HCT116 (cell line): Measurements from ENCODE around the gene MARK1.

ENCODE experiments used
- CEBPB ChIP-seq: IDR thresholded peaks from 2 replicates; pipeline ENCODE4 v1.6.1; 2012; ENCODE audit warnings: low read depth
- EZH2 ChIP-seq: fragments of 200-600 bp; sonication (generic); IDR thresholded peaks from 2 replicates; pipeline ENCODE4 v1.6.1; 2017; ENCODE audit warnings: antibody characterized with exemption, mixed run types
- JUND ChIP-seq: IDR thresholded peaks from 2 replicates; pipeline ENCODE4 v1.6.1; 2012
- POLR2A ChIP-seq: IDR thresholded peaks from 2 replicates; pipeline ENCODE4 v1.7.0; 2011; ENCODE audit warnings: borderline replicate concordance; ENCODE audit not compliant: insufficient read depth, insufficient read length; ENCODE audit errors: extremely low read depth
- POLR2AphosphoS5 ChIP-seq: IDR thresholded peaks from 2 replicates; pipeline ENCODE4 v1.6.1; 2011; ENCODE audit warnings: mild to moderate bottlenecking, low read depth, low read length, moderate library complexity
- RAD21 ChIP-seq: IDR thresholded peaks from 2 replicates; pipeline ENCODE4 v1.6.1; 2012; ENCODE audit warnings: low read depth, mild to moderate bottlenecking
- YY1 ChIP-seq: IDR thresholded peaks from 2 replicates; pipeline ENCODE4 v1.6.1; 2011; ENCODE audit warnings: low read length, low read depth, moderate library complexity, mild to moderate bottlenecking; ENCODE audit not compliant: insufficient replicate concordance; ENCODE audit errors: extremely low read depth
- TF ChIP-seq, protein P1 (sequence below), 3 experiments: fragments of 200-600 bp in 1 of 3; sonication (generic) in 1 of 3; IDR thresholded peaks in 2 of 3; conservative IDR thresholded peaks in 1 of 3; 2 replicates each; pipeline ENCODE4 v1.5.1; 2012 to 2017; ENCODE audit warnings: low read depth in 2 of 3, low read length in 2 of 3, antibody characterized with exemption in 1 of 3, borderline replicate concordance in 1 of 3, control low read depth in 1 of 3, mild to moderate bottlenecking in 1 of 3, mixed read lengths in 1 of 3, mixed run types in 1 of 3, moderate library complexity in 1 of 3; ENCODE audit not compliant: insufficient read depth in 1 of 3
- TF ChIP-seq, protein P2 (sequence below): IDR thresholded peaks from 2 replicates; pipeline ENCODE4 v1.6.1; 2012; ENCODE audit warnings: low read depth
- TF ChIP-seq, protein P3 (sequence below): IDR thresholded peaks from 2 replicates; pipeline ENCODE4 v1.6.1; 2011; ENCODE audit warnings: mild to moderate bottlenecking, low read length, moderate library complexity; ENCODE audit not compliant: insufficient replicate concordance; ENCODE audit errors: extremely low read depth

DNA sequence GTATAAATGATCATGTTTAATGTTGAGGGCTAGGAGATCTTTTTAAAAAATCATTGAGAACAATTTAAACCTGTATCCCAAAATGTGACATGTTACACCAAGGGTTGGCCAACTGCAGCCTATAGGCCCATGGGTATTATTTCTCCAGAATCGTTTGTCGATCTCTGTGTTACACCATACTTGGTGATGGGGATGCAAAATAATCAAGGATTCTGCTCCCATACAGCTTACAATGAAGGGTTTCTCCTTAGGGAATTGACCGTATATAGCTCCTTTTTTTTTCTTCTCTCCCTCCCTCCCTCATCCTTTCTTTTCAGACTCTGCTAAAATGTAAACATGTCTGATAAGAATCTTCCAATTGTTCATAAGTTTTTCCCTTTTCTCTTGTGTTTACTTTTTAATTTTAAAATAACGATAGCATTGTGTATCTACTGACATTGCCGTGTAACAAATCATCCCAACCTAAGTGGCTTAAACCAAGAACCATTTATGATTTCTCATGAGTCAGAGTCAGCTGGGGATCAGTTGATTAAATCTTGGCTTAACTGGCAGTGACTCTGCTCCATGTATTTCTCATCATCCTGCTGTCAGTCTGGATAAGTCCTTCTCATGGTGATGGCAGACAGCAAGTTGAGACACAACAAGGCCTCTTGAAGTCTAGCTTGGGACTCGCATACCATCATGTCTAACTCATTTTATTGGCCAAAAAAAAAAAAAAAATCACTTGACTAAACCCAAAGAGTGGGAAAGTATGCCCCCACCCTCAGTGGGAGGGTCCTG lies 48.0 kb downstream of the MARK1 start:
- TF ChIP-seq POLR2A (no peak), CEBPB (no peak), EZH2 (no peak), RAD21 (no peak), JUND (no peak), YY1 (no peak), POLR2AphosphoS5 (no peak)
- TF ChIP-seq, protein P1, sequence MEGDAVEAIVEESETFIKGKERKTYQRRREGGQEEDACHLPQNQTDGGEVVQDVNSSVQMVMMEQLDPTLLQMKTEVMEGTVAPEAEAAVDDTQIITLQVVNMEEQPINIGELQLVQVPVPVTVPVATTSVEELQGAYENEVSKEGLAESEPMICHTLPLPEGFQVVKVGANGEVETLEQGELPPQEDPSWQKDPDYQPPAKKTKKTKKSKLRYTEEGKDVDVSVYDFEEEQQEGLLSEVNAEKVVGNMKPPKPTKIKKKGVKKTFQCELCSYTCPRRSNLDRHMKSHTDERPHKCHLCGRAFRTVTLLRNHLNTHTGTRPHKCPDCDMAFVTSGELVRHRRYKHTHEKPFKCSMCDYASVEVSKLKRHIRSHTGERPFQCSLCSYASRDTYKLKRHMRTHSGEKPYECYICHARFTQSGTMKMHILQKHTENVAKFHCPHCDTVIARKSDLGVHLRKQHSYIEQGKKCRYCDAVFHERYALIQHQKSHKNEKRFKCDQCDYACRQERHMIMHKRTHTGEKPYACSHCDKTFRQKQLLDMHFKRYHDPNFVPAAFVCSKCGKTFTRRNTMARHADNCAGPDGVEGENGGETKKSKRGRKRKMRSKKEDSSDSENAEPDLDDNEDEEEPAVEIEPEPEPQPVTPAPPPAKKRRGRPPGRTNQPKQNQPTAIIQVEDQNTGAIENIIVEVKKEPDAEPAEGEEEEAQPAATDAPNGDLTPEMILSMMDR (IDR thresholded peaks at IDR 0.05 in 2 of 3, conservative IDR thresholded peaks at IDR 0.05 in 1 of 3; ENCODE audit: borderline replicate concordance in 1 of 3, insufficient read depth in 1 of 3, low read depth in 2 of 3, low read length in 2 of 3) = no peak
- TF ChIP-seq, protein P2, sequence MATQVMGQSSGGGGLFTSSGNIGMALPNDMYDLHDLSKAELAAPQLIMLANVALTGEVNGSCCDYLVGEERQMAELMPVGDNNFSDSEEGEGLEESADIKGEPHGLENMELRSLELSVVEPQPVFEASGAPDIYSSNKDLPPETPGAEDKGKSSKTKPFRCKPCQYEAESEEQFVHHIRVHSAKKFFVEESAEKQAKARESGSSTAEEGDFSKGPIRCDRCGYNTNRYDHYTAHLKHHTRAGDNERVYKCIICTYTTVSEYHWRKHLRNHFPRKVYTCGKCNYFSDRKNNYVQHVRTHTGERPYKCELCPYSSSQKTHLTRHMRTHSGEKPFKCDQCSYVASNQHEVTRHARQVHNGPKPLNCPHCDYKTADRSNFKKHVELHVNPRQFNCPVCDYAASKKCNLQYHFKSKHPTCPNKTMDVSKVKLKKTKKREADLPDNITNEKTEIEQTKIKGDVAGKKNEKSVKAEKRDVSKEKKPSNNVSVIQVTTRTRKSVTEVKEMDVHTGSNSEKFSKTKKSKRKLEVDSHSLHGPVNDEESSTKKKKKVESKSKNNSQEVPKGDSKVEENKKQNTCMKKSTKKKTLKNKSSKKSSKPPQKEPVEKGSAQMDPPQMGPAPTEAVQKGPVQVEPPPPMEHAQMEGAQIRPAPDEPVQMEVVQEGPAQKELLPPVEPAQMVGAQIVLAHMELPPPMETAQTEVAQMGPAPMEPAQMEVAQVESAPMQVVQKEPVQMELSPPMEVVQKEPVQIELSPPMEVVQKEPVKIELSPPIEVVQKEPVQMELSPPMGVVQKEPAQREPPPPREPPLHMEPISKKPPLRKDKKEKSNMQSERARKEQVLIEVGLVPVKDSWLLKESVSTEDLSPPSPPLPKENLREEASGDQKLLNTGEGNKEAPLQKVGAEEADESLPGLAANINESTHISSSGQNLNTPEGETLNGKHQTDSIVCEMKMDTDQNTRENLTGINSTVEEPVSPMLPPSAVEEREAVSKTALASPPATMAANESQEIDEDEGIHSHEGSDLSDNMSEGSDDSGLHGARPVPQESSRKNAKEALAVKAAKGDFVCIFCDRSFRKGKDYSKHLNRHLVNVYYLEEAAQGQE = no peak
- TF ChIP-seq, protein P3, sequence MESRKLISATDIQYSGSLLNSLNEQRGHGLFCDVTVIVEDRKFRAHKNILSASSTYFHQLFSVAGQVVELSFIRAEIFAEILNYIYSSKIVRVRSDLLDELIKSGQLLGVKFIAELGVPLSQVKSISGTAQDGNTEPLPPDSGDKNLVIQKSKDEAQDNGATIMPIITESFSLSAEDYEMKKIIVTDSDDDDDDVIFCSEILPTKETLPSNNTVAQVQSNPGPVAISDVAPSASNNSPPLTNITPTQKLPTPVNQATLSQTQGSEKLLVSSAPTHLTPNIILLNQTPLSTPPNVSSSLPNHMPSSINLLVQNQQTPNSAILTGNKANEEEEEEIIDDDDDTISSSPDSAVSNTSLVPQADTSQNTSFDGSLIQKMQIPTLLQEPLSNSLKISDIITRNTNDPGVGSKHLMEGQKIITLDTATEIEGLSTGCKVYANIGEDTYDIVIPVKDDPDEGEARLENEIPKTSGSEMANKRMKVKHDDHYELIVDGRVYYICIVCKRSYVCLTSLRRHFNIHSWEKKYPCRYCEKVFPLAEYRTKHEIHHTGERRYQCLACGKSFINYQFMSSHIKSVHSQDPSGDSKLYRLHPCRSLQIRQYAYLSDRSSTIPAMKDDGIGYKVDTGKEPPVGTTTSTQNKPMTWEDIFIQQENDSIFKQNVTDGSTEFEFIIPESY = no peak
